Fibroblast of skin of scalp (primary cell): ENCODE data around the gene TIAM1.
"Not testable (repeated sequence)": the region's sequence is repeated elsewhere in the genome, so short reads cannot be mapped to it uniquely, and the experiment has no call there.

Experiments
- DNase-seq: peaks from one replicate; pipeline ENCODE4 v3.0.0-alpha.2; 2013

Gene TIAM1

GRCh38 chr21:31251686-31252085 lies 92.4 kb downstream of the TIAM1 start:
- no peak for DNase-seq

DNA sequence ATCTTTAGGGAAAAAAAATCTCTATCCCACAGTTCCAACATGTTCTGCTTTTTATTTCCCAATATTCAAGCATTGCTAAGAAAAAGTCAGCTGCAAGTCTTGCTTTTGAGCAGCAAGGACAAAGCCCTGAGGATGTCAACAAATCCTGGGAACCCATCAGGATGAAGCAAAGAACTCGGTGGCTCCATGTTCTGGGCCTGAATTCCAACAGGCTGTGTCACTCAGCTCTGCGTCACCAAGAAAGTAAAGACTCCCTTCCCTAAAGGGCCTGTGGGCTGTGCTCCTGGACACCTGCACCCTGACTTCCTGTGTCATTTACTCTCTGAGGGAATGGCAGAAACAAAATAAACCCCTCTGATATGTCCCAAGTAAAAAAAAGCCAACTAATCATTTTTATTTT lies 95.5 kb downstream of the TIAM1 start:
- DNase-seq: peak; percentile 62

DNA sequence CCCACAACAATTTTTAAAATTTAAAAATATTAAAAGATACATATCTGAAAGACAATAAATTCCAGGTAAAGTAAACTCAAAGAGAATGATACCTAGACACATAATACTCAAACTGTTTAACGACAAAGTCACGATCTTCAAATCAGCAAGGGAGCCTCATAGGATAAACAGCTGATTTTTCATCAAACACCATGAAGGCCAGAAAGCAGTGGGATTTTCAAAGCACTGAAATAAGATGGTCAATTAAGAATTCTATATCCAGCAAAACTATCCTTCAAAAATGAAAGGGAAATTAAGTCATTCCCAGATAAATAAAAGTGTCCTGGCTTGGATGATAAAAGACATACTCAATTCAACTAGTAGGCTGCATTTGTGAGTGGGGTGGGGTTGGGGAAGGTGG lies 100.5 kb downstream of the TIAM1 start:
- no peak for DNase-seq

DNA sequence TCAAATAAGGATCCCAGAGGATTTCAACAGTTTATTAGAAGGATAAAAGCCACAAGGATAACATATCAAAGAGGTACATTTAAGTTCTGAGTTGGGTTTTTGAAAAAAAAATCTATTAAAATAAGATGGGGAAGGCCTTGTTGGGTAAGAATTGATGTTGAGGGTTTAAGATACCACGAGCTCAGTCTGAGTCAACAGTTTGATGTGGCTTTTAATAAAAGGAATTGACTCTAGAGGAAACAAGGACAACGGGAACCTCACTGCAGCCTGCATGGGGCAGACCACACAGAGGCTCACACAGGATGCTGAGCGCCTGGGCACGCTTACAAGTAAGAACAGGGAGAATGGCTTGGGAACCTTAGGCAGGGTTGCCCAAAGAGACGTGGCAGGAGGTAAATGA lies 107.5 kb downstream of the TIAM1 start:
- peak; percentile 66 for DNase-seq

- DNase-seq: peak; percentile 89
Measured at GRCh38 chr21:31235671-31236450, 108.2 kb downstream of the TIAM1 start.

DNA sequence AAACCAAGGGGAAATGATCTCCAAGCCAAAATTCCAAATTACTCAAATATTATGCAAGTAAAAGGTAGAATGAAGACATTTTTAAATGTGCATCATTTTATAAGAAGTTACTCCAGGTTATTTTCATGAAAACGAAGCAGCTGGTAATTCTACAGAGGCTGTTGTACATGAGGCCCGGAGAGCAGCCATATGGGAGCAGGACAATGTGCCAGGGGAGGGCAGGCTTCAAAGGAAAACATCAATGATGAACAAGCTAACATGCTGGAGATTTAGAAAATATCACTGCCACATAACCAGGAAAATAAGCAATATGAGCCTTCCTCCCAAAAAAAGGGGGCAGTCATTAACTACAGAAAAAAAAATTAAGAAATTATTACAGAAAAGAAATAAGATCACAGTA lies 109.1 kb downstream of the TIAM1 start:
- DNase-seq: no peak

GRCh38 chr21:31233711-31234110 lies 110.3 kb downstream of the TIAM1 start:
- no peak for DNase-seq

DNA sequence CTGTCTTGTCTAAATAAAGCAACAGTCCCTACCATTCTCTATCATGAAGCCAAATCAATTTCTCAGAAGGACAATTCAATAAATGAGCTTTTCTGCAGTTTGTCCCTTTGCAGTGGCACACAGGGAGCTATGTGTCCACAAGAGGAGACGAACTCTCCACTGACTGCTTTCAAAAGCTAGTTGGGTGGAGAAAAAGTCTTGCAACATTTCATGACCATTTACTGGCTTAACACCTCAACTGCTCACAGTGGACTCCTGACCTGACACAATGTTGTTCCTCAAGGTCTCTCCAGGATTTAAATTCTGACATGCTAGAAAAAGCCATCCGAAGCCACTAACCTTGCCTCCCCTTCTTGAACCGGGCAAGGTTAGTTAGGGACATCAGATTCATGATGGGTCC lies 111.7 kb downstream of the TIAM1 start:
- no peak for DNase-seq

GRCh38 chr21:31230937-31231336 lies 113.1 kb downstream of the TIAM1 start:
- no peak for DNase-seq

- not testable (repeated sequence) for DNase-seq
Measured at GRCh38 chr21:31228723-31229122, 115.3 kb downstream of the TIAM1 start.

DNA sequence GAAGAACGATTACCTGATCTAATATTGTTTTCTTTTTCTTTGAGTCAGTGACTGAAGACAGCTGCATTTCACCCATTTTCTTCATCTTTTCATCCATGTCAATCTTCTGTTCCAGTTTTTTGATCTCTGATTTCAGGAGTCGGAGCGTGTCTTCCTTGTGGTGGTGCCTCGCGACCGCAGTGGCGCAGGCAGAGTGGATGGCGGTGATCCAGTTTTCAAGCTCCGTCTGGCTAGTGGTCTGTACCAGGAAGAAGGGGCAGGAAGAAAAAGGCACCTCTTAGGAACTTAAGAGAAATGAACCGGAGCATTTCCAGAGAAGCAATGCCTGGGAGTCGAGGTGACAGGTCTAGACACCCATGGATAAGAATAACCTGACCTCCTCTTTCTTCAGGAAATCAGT lies 118.3 kb downstream of the TIAM1 start:
- DNase-seq: no peak

DNA sequence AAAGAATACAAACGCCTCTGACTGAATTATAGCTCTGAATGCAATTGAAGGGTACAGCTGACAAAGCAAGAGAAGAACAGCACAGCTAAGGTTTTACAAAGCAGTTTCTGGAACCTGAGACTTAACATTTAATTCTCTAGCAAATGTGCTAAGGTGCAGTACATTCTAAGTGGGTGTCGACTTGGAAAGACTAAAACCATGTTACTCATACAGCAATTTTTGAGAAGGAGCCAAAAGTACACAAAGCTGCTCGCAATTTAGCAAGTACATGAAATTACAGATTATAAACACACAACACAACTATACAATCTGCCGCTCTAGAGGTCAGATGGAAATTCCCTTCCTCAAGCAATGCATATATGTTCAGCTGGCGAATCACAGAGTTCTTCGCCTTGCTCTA lies 121.9 kb downstream of the TIAM1 start:
- peak; percentile 21 for DNase-seq

- DNase-seq: no peak
Measured at GRCh38 chr21:31221043-31221442, 123.0 kb downstream of the TIAM1 start.

GRCh38 chr21:31220575-31220974 lies 123.5 kb downstream of the TIAM1 start:
- DNase-seq: peak; percentile 38

DNA sequence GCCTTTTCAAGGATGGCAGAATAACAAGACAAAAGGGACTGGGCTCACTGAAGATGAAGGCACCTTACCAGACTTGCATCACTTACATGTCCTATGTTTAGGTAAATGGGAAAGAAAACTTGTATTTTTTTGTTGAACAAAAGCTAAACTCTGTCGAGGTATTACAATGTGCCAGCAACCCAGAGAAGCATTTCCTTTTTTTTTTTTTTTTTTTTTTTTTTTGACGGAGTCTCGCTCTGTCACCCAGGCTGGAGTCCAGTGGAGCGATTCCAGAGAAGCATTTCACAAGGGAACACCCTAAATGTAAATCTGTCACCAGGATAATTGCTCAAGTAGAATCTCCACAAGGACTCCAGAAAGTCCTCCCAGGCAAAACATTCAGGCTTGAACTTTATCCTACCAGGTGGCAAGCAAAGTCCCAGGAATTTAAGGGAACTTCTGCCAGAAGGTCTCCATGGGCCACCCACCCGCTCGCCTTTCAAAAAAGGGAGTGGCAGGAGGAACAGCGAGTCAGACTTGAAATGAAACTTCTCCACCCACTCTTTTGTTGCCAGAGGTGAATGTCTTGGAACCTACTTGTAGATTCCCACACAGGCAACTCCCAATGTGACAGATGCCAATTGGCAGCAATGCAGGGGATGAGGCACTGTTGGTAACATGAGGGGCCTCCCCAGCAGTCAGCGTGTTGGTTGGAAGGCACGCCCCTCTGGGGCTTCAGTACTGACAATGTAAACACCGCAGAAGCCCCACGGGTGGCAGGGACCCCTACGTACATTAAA lies 125.0 kb downstream of the TIAM1 start:
- peak; percentile 39 for DNase-seq

DNA sequence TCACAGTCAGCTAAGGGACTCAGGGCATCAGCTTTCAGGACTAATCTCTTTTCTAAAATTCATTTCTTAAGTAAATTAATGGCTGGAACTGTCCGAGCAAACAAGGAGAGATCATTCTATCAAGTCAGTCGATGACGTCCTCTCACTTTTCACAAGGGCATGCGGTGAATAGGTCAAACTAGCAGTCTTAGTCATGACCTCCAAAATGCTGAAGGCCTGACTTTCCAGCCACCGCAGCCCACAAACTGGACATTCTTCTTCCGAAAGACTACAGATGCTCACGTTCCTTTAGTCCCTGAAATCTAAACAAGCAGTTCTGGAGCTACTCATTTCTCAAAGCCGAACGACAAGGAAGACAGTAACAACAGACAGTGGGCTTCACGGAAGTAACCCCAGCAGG lies 127.9 kb downstream of the TIAM1 start:
- no peak for DNase-seq

DNA sequence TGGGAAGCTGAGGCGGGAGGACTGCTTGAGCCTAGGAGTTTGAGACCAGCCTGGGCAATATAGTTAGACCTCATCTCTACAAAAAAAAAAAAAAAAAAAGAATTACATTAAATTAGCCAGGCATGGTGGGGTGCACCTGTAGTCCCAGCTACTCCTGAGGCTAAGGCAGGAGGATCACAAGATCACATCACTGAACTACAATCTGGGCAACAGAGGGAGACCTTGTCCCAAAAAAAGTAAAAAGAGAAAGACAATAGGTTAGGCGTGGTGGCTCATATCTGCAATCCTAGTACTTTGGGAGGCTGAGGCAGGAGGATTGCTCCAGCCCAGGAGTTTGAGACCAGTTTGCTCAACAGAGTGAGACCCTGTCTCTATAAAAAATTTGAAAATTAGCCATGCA lies 130.3 kb downstream of the TIAM1 start:
- DNase-seq: no peak

GRCh38 chr21:31211836-31212235 lies 132.2 kb downstream of the TIAM1 start:
- peak; percentile 83 for DNase-seq

GRCh38 chr21:31205412-31205811 lies 138.6 kb downstream of the TIAM1 start:
- no peak for DNase-seq

GRCh38 chr21:31204801-31205200 lies 139.3 kb downstream of the TIAM1 start:
- DNase-seq: no peak

DNA sequence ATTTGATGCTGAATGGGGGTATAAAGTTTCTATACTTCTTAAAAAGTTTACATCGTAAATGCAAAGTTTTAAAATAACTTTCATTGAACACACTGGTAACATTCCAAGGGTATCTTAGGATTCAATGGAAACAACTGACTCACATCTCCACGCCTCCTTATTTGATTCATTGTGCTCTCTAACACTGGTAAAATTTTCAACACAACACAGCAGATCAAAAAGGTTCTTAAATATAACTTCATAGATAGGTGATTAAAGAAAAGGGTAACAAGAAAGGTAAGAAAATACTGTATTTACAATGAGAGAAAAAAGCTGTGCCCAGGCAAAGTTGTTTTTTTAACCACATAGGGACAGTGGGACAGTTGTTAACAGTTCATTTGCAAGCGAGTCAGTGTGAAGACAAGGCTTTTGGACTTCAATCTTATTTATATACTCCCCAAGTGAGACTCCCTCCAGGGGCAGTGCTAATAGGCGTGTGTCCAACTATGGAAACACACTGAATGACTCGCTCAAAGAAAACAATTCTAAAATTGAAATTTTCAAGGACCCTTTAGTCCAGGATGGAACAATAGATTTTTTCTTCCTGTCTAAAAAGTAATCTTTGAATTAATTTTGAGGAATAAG lies 140.5 kb downstream of the TIAM1 start:
- peak; percentile 84 for DNase-seq

GRCh38 chr21:31201548-31201947 lies 142.5 kb downstream of the TIAM1 start:
- peak; percentile 81 for DNase-seq

GRCh38 chr21:31201144-31201543 lies 142.9 kb downstream of the TIAM1 start:
- no peak for DNase-seq

- DNase-seq: peak; percentile 66
Measured at GRCh38 chr21:31198575-31198974, 145.5 kb downstream of the TIAM1 start.
